ENCODE data around the gene GYPC.

GYPC gene

DNA sequence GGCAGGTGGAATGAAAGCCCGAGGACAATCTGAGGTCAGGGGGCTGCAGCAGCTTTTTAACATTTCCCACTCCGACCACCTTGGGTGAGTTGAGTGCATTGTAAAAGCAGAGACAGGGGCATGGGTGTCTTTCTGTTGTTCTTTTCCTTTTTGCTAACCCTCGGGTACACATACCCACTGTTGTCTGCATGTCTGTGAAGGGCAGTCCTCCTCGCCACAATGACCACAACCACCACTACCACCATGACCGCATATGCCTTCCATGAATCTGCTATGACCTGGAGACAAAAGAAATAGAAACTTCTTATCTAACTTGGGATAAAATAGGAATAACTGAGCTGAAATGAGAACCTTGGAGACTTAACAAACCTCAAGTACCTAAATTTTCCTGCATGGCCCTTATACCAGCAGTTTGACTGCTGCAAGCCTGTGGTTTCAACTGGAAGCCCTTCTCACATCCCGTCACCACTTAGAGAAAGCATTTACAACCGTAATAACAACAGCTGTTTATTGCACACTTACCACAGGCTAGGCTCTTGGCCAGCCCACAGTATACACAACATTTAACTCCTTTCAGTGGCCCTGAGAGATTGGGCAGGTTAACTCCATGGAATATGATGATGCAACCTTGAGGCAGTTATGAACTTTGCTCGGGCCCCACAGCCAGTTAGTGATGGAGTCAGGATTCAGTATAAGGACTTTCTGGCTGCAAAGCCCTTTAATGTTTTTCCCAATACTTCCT, 80.3 kb downstream of the GYPC start:
- DNase-seq, result no peak

DNA sequence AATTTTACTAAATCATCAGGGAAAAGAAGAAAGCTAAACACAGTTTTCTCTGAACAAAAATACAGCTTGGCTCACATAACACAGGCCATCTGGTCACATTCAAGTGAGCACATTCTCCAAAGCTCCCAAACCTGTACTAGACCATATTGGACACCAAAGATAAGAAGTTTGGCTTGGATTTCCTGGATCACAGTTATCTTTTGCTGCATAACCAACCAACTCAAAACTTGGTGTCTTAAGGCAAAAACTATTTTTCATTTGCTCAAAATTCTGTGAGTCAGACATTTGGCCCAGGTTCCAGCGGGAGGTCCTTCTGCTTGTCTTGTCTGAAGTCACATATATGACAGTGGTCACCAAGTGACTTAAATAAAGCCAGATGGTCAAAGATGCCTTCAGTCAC, 83.2 kb downstream of the GYPC start:
- DNase-seq, result no peak

- DNase-seq, result no peak
Measured at GRCh38 chr2:126744640-126745039, 88.7 kb downstream of the GYPC start.

Measured in activated CD4-positive, alpha-beta T cell treated with anti-CD3 and anti-CD28 coated beads, Interleukin-2, amount 50 U/mL, for 16 hours (primary cell).